LoVo (cell line): ENCODE measurements around the gene KLRC3.
"Not testable (repeated sequence)": the region's sequence is repeated elsewhere in the genome, so short reads cannot be mapped to it uniquely, and the experiment has no call there.

Experiments used
- DNase-seq: peaks from one replicate; pipeline ENCODE4 v3.0.0-alpha.2; 2016; ENCODE audit warnings: low spot score

The KLRC3 gene

GRCh38 chr12:10369557-10370415 is 50.6 kb downstream of the KLRC3 start:
- no peak for DNase-seq

DNA sequence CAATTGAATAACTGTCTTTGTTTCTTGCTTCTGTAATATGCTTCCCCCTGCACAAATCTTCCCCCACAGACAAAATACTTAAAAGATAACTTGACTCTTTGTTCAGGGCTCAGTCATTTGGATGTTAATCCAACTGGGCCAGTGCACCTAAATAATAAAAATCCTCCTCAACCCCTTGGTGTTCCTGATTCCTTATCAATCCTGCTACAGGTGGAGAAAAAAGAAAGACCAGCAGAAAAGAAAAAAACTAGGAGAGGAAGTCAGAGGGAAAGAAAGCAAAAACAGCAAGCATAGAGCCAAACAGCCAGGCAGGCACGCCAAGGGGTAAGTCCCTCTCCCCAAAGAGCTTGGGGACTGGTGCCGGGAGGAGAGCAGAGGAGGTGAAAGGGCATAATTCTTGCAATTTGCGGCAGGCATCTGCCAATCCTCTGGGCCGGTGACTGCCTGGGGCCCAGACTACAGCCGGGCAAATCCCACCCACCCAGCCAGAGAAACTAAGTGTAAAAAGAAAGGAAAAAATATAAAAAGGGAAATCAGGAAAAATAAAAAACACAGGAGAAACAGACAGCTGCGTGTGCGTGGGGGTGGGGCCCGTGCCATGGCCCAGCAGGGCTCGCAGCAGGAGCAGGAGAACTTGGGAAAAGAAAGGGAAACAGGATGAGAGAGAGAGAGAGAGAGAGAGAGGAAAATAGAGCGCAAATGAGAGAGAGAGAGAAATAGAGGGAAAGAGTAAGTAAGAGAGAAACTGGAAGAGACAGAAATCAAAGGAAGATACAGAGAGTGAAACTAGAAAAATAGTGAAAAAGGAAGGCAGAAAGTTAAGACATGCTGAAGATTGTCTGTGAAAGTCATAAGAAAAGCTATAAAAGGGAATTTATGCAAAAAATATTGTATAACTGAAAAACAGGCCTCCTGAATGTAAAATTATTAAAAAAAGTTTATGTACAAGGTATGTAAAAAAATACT is 51.9 kb downstream of the KLRC3 start:
- DNase-seq, result no peak

DNA sequence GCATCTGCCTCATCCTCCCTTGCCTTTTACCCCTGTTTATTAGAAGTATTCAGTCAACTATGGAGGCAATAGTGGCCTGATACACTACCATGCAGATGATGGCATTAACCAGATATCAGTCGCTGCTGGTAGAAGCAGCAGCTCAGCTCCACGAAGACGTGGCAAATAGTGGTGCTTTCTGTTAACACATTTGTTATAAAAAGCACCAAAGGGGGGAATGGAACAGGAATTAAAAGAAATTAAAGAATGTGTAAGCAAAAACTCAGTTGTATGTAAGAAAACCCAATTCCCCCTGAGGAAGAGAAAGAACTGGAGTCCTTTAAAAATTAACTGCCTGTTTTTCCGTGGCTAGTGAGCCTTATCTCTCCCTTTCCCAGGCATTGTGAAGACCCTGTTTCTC is 52.7 kb downstream of the KLRC3 start:
- not testable (repeated sequence) for DNase-seq

- no peak for DNase-seq
Measured at GRCh38 chr12:10366875-10367274, 53.5 kb downstream of the KLRC3 start.

- DNase-seq, result peak; percentile 37
Measured at GRCh38 chr12:10365696-10366405, 54.5 kb downstream of the KLRC3 start.

DNA sequence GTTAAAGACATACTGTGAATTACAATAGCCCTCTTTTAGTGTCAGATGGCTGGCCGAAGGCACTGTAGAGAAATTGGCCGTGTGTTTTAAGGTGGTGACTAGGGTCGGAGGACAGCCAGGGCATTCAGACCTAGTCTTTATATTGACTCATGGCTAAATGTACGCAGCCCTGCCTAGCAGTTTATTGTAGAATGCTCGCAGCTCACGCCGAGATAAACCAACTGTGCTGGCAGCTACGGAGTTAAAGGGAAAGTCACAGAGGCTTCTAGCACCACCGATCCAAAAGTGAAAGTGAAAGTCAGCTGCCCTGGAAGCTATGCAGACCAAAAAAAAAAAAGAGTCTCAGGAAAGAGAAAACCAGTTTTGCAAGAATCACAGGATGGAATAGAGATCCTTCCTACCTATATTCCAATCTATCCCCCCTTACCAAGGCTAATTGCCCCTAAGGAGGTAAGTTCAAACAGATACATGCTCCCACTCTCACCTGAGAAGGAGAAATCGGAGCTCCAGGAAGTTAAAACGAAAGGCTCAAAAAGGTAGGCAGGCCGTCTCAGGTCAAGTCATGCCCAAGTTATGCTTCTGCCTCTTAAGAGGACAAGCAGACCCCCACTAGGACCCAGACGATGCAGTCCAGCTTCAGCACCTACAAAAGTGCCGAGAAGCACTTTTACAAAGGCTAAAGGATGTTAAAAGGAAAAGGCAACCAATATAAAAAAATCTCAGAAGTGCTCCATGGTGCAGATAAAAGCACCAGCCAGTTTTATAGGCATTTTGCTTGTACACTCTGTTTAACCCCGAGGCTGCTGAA is 55.4 kb downstream of the KLRC3 start:
- DNase-seq, result peak; percentile 88

- DNase-seq, result peak; percentile 39
Measured at GRCh38 chr12:10363914-10364814, 56.2 kb downstream of the KLRC3 start.

GRCh38 chr12:10363658-10363913 is 56.8 kb downstream of the KLRC3 start:
- no peak for DNase-seq

DNA sequence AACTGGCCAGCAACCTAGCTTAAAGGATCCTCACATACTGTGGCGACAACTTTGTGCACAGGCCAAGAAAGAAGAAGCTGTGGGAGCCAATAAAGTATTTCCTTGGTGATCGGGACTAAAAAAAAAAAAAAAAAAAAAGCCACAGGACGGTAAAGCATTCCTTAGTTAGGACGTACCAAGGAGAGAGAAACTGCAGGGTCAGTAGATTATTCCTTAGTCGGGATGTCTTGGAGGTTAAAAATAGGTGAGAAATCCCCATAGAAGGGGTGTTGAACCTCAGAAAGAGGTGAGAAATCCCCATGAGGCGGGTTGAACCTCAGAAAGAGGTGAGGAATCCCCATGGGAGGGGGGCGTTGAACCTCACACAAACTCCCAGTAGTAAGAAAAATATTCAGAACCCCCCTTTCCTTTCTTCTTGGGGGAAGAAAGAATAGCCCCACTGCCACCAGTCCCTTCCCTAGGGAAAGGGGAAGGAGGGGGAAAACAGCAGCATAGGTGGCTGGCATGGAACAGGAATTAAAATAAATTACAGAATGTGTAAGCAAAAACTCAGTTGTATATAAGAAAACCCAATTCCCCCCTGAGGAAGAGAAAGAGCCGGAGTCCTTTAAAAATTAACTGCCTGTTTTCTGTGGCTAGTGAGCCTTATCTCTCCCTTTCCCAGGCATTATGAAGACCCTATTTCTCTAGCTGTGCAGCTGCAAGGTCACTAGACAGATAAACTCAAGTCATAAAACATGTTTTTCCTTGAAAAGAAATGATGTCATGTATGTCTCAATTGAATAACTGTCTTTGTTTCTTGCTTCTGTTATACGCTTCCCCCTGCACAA is 57.4 kb downstream of the KLRC3 start:
- no peak for DNase-seq

DNA sequence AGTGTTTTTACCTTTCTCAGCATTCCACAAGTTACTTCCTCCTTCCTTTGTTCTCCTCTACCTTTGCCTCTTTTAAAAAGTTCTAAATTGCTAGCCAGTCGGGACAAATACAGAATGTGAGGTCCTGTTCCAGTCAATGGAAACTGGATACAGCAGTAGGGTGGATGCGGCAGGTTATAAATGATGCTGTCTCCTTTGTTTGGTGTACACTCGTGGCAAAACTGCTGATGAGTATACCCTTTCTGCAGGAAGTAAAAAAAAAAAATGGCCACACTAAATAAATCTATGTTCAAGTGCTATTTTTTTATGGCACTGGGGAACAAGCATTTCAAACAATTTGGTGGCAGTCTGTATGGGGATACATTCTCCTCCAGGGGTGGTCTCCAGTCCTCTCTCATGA is 58.1 kb downstream of the KLRC3 start:
- DNase-seq, result no peak
